ENCODE results near the gene KCNJ18.
"Not testable (repeated sequence)": the region's sequence is repeated elsewhere in the genome, so short reads cannot be mapped to it uniquely, and the experiment has no call there.

The KCNJ18 gene

GRCh38 chr17:21690811-21691210, 1.5 kb upstream of the KCNJ18 start:
- H3K9ac ChIP-seq (ENCODE audit: low read length); H3K4me3 ChIP-seq (ENCODE audit: low read length); H3K18ac ChIP-seq (ENCODE audit: low read length); H4K8ac ChIP-seq (ENCODE audit: low read depth, low read length); H2BK15ac ChIP-seq (replicated peaks; ENCODE audit: low read depth); H3K36me3 ChIP-seq (ENCODE audit: control insufficient read depth, insufficient read depth, low read length); H2AK5ac ChIP-seq (ENCODE audit: low read length); DNase-seq; H3K4me2 ChIP-seq (ENCODE audit: low read length); H3K79me1 ChIP-seq (ENCODE audit: low read length); H3K27ac ChIP-seq (ENCODE audit: low read depth, low read length); H3K23ac ChIP-seq (ENCODE audit: low read length); H4K5ac ChIP-seq (ENCODE audit: low read length); H3K4ac ChIP-seq (ENCODE audit: low read depth, low read length); H3K56ac ChIP-seq (ENCODE audit: low read length); H2BK120ac ChIP-seq (ENCODE audit: low read depth, low read length); H3K4me1 ChIP-seq (ENCODE audit: control insufficient read depth, low read depth, low read length); H3K27me3 ChIP-seq (ENCODE audit: insufficient read depth, low read length, poor library complexity); H3K79me2 ChIP-seq (ENCODE audit: control insufficient read depth, insufficient read depth, low read length); H2BK5ac ChIP-seq (ENCODE audit: low read length): not testable (repeated sequence)
- no CpG with 5 or more reads among the region's 2 CpGs for WGBS (ENCODE audit: extremely low coverage, insufficient coverage, low lambda C conversion rate)

- not testable (repeated sequence) for DNase-seq; H3K27ac ChIP-seq (ENCODE audit: low read depth, low read length); H3K4me3 ChIP-seq (ENCODE audit: low read length); H4K5ac ChIP-seq (ENCODE audit: low read length); H3K4ac ChIP-seq (ENCODE audit: low read depth, low read length); H4K8ac ChIP-seq (ENCODE audit: low read depth, low read length); H3K56ac ChIP-seq (ENCODE audit: low read length); H3K23ac ChIP-seq (ENCODE audit: low read length); H3K27me3 ChIP-seq (ENCODE audit: insufficient read depth, low read length, poor library complexity); H2BK120ac ChIP-seq (ENCODE audit: low read depth, low read length); H3K9ac ChIP-seq (ENCODE audit: low read length); H2BK5ac ChIP-seq (ENCODE audit: low read length); H2AK5ac ChIP-seq (ENCODE audit: low read length); H3K36me3 ChIP-seq (ENCODE audit: control insufficient read depth, insufficient read depth, low read length); H2BK15ac ChIP-seq (replicated peaks; ENCODE audit: low read depth); H3K79me1 ChIP-seq (ENCODE audit: low read length); H3K4me1 ChIP-seq (ENCODE audit: control insufficient read depth, low read depth, low read length); H3K79me2 ChIP-seq (ENCODE audit: control insufficient read depth, insufficient read depth, low read length); H3K4me2 ChIP-seq (ENCODE audit: low read length); H3K18ac ChIP-seq (ENCODE audit: low read length)
- no CpG with 5 or more reads among the region's 6 CpGs for WGBS (ENCODE audit: extremely low coverage, insufficient coverage, low lambda C conversion rate)
Measured at GRCh38 chr17:21691481-21691880, 842 bp upstream of the KCNJ18 start.

- not testable (repeated sequence) for H3K4me2 ChIP-seq (ENCODE audit: low read length); H3K27me3 ChIP-seq (ENCODE audit: insufficient read depth, low read length, poor library complexity); H4K8ac ChIP-seq (ENCODE audit: low read depth, low read length); H2AK5ac ChIP-seq (ENCODE audit: low read length); H3K79me2 ChIP-seq (ENCODE audit: control insufficient read depth, insufficient read depth, low read length); H3K36me3 ChIP-seq (ENCODE audit: control insufficient read depth, insufficient read depth, low read length); H3K4me3 ChIP-seq (ENCODE audit: low read length); H3K27ac ChIP-seq (ENCODE audit: low read depth, low read length); DNase-seq; H2BK5ac ChIP-seq (ENCODE audit: low read length); H3K4ac ChIP-seq (ENCODE audit: low read depth, low read length); H3K4me1 ChIP-seq (ENCODE audit: control insufficient read depth, low read depth, low read length); H4K5ac ChIP-seq (ENCODE audit: low read length); H2BK15ac ChIP-seq (replicated peaks; ENCODE audit: low read depth); H3K23ac ChIP-seq (ENCODE audit: low read length); H3K56ac ChIP-seq (ENCODE audit: low read length); H3K79me1 ChIP-seq (ENCODE audit: low read length); H3K9ac ChIP-seq (ENCODE audit: low read length); H2BK120ac ChIP-seq (ENCODE audit: low read depth, low read length); H3K18ac ChIP-seq (ENCODE audit: low read length)
- WGBS (ENCODE audit: extremely low coverage, insufficient coverage, low lambda C conversion rate) = no CpG with 5 or more reads among the region's 12 CpGs
Measured at GRCh38 chr17:21692704-21693065, 362 bp downstream of the KCNJ18 start.

- H2AK5ac ChIP-seq (ENCODE audit: low read length); H2BK5ac ChIP-seq (ENCODE audit: low read length); H4K5ac ChIP-seq (ENCODE audit: low read length); H3K79me1 ChIP-seq (ENCODE audit: low read length); H3K23ac ChIP-seq (ENCODE audit: low read length); DNase-seq; H3K4me3 ChIP-seq (ENCODE audit: low read length); H3K4me1 ChIP-seq (ENCODE audit: control insufficient read depth, low read depth, low read length); H4K8ac ChIP-seq (ENCODE audit: low read depth, low read length); H3K56ac ChIP-seq (ENCODE audit: low read length); H3K27ac ChIP-seq (ENCODE audit: low read depth, low read length); H3K27me3 ChIP-seq (ENCODE audit: insufficient read depth, low read length, poor library complexity); H2BK15ac ChIP-seq (replicated peaks; ENCODE audit: low read depth); H2BK120ac ChIP-seq (ENCODE audit: low read depth, low read length); H3K18ac ChIP-seq (ENCODE audit: low read length); H3K4ac ChIP-seq (ENCODE audit: low read depth, low read length); H3K36me3 ChIP-seq (ENCODE audit: control insufficient read depth, insufficient read depth, low read length); H3K9ac ChIP-seq (ENCODE audit: low read length); H3K79me2 ChIP-seq (ENCODE audit: control insufficient read depth, insufficient read depth, low read length); H3K4me2 ChIP-seq (ENCODE audit: low read length): not testable (repeated sequence)
- WGBS (ENCODE audit: extremely low coverage, insufficient coverage, low lambda C conversion rate) = no CpG with 5 or more reads among the region's 6 CpGs
Measured at GRCh38 chr17:21693391-21693796, 1.1 kb downstream of the KCNJ18 start.

- H3K56ac ChIP-seq (ENCODE audit: low read length); H4K5ac ChIP-seq (ENCODE audit: low read length); H3K4me3 ChIP-seq (ENCODE audit: low read length); H3K9ac ChIP-seq (ENCODE audit: low read length); H2BK15ac ChIP-seq (replicated peaks; ENCODE audit: low read depth); H3K79me2 ChIP-seq (ENCODE audit: control insufficient read depth, insufficient read depth, low read length); H3K36me3 ChIP-seq (ENCODE audit: control insufficient read depth, insufficient read depth, low read length); H3K4me1 ChIP-seq (ENCODE audit: control insufficient read depth, low read depth, low read length); H3K23ac ChIP-seq (ENCODE audit: low read length); H3K4ac ChIP-seq (ENCODE audit: low read depth, low read length); H3K27ac ChIP-seq (ENCODE audit: low read depth, low read length); H2AK5ac ChIP-seq (ENCODE audit: low read length); H2BK5ac ChIP-seq (ENCODE audit: low read length); DNase-seq; H3K27me3 ChIP-seq (ENCODE audit: insufficient read depth, low read length, poor library complexity); H3K4me2 ChIP-seq (ENCODE audit: low read length); H3K79me1 ChIP-seq (ENCODE audit: low read length); H4K8ac ChIP-seq (ENCODE audit: low read depth, low read length); H2BK120ac ChIP-seq (ENCODE audit: low read depth, low read length); H3K18ac ChIP-seq (ENCODE audit: low read length): not testable (repeated sequence)
- no CpG with 5 or more reads among the region's 4 CpGs for WGBS (ENCODE audit: extremely low coverage, insufficient coverage, low lambda C conversion rate)
Measured at GRCh38 chr17:21693937-21694336, 1.6 kb downstream of the KCNJ18 start.

GRCh38 chr17:21696227-21696626, 3.9 kb downstream of the KCNJ18 start:
- H2BK120ac ChIP-seq (ENCODE audit: low read depth, low read length); H3K36me3 ChIP-seq (ENCODE audit: control insufficient read depth, insufficient read depth, low read length); H3K4me2 ChIP-seq (ENCODE audit: low read length); H3K4me1 ChIP-seq (ENCODE audit: control insufficient read depth, low read depth, low read length); H3K4me3 ChIP-seq (ENCODE audit: low read length); H2BK5ac ChIP-seq (ENCODE audit: low read length); H3K79me1 ChIP-seq (ENCODE audit: low read length); H3K27ac ChIP-seq (ENCODE audit: low read depth, low read length); H3K27me3 ChIP-seq (ENCODE audit: insufficient read depth, low read length, poor library complexity); H3K23ac ChIP-seq (ENCODE audit: low read length); H3K9ac ChIP-seq (ENCODE audit: low read length); H4K8ac ChIP-seq (ENCODE audit: low read depth, low read length); H3K79me2 ChIP-seq (ENCODE audit: control insufficient read depth, insufficient read depth, low read length); H3K18ac ChIP-seq (ENCODE audit: low read length); H2BK15ac ChIP-seq (replicated peaks; ENCODE audit: low read depth); H3K56ac ChIP-seq (ENCODE audit: low read length); H2AK5ac ChIP-seq (ENCODE audit: low read length); DNase-seq; H3K4ac ChIP-seq (ENCODE audit: low read depth, low read length); H4K5ac ChIP-seq (ENCODE audit: low read length): not testable (repeated sequence)
- WGBS (ENCODE audit: extremely low coverage, insufficient coverage, low lambda C conversion rate) = no CpG with 5 or more reads among the region's 3 CpGs

Data from mesendoderm (in vitro differentiated cells).